ENCODE data around the gene PMF1.
"Not testable (repeated sequence)": the region's sequence is repeated elsewhere in the genome, so short reads cannot be mapped to it uniquely, and the experiment has no call there.

Gene PMF1, protein sequence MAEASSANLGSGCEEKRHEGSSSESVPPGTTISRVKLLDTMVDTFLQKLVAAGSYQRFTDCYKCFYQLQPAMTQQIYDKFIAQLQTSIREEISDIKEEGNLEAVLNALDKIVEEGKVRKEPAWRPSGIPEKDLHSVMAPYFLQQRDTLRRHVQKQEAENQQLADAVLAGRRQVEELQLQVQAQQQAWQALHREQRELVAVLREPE

DNA sequence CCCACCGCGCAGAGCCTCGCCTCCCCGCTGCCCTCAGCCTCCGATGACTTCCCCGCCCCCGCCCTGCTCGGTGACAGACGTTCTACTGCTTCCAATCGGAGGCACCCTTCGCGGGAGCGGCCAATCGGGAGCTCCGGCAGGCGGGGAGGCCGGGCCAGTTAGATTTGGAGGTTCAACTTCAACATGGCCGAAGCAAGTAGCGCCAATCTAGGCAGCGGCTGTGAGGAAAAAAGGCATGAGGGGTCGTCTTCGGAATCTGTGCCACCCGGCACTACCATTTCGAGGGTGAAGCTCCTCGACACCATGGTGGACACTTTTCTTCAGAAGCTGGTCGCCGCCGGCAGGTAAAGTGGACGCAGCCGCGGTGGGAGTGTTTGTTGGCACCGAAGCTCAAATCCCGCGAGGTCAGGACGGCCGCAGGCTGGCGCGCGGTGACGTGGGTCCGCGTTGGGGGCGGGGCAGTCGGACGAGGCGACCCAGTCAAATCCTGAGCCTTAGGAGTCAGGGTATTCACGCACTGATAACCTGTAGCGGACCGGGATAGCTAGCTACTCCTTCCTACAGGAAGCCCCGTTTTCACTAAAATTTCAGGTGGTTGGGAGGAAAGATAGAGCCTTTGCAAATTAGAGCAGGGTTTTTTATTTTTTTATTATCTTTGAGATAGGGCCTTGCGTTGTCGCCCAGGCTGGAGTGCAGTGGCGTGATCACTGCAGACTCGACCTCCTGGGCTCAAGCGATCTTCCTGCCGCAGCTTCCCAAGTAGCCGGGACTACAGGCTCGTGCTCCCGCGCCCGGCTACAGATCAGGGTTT, at the start of gene PMF1:
Gene PMF1, plus strand, starts transcription at position 175 of the 811 bp plus-strand sequence. Its CDS starts 9 bp downstream, at position 184.
- peak; percentile 98 for DNase-seq

DNA sequence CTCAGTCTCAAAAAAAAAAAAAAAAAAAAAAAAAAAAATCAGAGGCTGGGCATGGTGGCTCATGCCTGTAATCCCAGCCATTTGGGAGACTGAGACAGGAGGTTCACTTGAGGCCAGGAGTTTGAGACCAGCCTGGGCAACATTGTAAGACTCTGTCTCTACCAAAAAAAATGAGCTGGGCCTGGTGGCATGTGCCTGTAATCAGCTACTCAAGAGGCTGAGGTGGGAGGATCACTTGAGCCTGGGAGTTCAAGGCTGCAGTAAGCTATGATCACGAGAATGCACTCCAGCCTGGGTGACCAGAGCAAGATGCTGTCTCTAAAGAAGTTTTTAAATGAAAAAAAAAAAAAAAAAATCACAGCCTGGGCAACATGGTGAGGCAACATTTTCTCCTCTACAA, 49.1 kb upstream of the PMF1 start:
- no peak for DNase-seq

DNA sequence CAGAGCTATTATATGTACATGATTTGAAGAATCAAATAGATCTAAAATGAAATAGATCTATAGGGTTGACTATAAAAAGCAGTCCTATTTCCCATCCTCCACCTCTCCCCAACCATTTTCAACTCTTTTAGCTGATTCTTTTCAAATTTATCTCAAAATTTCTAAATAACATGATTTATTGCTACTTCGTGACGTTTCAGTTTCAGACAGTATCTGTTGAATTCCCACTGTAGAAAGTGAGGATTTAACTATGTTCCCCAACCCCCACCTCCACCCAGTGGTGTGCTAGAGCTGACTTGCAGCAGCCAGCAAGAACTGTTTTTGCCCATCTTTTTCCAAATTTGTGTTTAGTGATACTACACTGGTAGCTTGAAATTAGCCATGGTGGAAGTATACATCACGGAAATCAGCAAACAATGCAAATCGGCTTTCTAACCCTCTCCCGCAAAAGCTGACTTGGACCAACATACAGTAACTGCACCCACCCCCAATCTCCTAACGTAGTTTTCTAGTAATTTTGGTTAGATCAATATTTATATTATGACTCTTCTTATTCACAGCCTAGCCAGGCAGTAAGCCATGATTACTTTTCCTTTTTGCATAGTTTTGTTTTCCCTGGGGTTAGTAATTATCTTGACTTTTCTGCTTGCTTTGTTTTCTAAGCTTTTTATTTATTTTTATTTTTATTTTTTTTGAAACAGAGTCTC, 48.5 kb upstream of the PMF1 start:
- DNase-seq = no peak

DNA sequence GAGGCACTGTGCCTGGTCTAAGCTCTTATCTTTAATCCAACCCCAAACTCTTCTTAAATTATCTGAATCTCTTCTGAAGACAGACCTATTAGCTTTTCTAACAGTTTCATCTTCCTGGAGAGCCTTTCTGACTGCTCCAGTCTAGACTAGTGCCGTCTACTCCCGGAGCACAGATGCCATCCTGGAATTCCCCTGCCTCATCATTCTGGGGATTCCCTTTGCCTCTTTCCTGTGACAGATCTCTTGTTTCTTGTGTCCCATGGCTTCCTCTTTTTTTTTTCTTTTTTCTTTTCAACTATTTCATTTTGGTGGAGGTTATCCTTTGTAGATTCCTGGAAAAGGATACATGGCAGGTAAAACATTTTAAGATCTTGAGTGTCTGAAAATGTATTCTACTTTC, 47.7 kb upstream of the PMF1 start:
- no peak for DNase-seq

DNA sequence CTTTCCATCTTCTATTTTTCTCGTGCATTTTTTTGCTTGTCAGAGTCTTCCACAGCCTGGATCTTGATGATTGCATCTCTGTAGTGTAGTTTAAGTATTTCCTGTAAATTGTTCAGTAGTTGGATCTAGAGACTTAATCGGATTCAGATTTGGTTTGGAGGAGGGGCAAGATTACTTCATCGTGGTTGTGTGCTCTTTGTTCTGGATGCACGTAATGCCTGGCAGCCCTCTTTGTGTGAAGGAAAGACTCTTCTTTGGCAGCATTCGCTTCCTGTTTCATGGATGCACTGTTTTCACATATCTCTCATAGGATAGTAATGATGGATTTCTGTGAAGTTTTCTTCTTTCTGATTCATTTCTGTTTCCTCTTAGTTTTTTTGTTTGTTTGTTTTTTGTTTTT, 45.3 kb upstream of the PMF1 start:
- DNase-seq = no peak

DNA sequence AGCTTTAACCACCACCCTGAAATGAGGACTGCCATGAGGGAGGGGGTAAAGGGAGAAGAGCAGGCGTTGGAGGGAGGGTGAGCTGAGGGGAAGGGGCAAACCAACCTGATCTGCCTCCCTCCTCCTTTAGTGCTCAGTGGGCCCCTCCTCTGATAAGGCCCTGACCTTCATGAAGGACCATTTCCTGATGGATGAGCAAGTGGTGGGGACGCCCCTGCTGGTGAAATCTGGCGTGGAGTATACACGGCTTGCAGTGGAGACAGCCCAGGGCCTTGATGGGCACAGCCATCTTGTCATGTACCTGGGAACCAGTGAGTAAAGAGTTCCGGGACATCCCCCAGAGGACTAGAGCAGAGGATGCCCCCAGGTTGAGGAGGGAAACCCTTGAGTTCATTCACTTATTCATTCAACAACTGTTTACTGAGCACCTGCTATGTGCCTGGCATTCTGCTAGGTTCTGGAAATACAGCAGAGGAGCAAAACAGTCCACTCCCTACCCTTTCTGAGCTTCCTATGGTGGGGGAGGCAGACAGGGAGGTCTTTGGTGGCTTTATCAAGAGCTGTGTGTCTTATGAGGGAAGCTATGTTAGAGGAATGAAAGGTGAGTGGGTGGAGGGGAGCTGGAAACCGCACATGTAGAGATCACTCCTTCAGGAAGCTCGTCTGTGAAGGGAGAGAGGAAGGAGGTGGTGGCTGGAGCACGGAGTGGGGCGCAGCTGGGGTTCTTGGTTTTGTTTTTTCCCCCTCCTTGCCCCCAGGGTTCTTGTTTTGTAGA, 39.9 kb upstream of the PMF1 start:
- no peak for DNase-seq

DNA sequence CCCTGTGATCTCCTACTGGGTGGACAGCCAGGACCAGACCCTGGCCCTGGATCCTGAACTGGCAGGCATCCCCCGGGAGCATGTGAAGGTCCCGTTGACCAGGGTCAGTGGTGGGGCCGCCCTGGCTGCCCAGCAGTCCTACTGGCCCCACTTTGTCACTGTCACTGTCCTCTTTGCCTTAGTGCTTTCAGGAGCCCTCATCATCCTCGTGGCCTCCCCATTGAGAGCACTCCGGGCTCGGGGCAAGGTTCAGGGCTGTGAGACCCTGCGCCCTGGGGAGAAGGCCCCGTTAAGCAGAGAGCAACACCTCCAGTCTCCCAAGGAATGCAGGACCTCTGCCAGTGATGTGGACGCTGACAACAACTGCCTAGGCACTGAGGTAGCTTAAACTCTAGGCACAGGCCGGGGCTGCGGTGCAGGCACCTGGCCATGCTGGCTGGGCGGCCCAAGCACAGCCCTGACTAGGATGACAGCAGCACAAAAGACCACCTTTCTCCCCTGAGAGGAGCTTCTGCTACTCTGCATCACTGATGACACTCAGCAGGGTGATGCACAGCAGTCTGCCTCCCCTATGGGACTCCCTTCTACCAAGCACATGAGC, 36.1 kb upstream of the PMF1 start:
- no peak for DNase-seq

DNA sequence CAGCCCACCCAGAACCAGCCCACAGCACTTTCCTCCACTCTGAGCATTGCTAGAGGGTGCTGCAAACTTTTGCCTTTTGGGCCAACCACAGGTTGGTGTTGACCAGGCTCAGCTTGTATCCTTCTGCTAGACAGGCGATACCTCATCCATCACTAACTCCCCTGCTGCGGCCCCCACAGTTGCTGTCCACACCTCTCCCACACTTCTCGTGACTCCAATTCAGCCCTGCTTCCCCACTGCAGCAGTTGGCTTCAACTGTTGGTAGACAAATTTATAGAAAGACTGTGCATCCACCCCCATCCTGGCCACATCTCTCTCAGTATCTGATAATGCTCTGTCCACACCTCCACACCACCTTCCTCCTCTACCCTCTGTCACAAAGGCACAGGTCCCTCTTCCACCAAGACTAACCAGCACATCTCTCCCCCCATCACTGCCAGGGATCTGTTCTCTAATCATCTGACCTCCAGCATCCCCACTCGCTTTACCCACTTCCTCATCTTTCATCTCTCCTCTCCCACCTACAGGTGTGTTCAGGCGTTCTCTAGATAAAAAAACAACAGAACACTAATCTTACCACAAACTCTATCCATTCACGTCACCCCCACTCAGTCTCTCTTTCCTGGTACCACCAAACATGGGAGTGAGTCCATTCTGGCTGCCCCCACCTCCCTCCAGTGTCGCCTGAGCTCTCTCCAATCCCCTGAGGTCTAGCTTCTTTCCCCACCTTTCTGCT, 34.7 kb upstream of the PMF1 start:
- DNase-seq = no peak

DNA sequence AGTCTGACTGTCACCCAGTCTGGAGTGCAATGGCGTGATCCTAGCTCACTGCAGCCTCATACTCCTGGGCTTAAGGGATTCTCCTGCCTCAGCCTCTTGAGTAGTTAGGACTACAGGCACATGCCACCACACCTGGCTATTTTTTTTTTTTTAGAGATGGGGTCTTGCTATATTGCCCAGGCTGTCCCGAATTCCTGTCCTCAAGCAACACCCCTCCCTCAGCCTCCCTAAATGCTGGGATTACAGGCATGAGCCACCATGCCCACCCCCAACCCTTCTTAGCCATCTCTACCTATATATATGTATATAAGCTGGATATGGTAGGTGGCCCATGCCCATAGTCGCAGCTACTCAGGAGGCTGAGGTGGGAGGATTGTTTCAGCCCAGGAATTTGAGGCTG, 32.3 kb upstream of the PMF1 start:
- no peak for DNase-seq

DNA sequence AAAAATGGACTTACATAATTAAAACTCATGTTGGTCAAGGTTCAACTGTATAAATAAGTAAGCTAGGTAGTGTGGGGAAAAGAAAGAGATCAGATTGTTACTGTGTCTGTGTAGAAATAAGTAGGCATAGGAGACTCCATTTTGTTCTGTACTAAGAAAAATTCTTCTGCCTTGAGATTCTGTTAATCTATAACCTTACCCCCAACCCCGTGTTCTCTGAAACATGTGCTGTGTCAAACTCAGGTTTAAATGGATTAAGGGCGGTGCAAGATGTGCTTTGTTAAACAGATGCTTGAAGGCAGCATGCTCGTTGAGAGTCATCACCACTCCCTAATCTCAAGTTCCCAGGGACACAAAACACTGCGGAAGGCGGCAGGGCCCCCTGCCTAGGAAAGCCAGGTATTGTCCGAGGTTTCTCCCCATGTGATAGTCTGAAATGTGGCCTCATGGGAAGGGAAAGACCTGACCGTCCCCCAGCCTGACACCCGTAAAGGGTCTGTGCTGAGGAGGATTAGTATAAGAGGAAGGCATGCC, 31.3 kb upstream of the PMF1 start:
- DNase-seq = not testable (repeated sequence)

DNA sequence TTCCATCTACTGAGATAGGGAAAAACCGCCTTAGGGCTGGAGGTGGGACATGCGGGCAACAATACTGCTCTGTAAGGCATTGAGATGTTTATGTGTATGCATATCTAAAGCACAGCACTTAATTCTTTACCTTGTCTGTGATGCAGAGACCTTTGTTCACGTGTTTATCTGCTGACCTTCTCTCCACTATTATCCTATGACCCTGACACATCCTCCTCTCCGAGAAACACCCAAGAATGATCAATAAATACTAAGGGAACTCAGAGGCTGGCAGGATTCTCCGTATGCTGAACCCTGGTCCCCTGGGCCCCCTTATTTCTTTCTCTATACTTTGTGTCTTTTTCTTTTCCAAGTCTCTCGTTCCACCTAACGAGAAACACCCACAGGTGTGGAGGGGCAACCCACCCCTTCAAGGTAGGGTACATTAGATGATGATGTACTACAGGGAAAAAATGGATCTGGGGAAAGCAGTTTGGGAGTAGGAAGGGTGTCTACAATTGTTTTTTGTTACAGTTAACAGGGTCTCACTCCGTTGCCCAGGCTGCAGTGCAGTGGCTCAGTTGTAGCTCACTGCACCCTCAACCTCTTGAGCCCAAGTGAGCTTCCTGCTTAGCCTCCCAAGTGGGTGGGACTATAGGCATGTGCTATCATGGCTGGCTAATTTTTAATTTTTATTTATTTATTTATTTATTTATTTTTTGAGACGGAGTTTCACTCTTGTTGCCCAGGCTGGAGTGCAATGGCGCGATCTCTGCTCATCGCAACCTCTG, 30.6 kb upstream of the PMF1 start:
- DNase-seq = not testable (repeated sequence)

DNA sequence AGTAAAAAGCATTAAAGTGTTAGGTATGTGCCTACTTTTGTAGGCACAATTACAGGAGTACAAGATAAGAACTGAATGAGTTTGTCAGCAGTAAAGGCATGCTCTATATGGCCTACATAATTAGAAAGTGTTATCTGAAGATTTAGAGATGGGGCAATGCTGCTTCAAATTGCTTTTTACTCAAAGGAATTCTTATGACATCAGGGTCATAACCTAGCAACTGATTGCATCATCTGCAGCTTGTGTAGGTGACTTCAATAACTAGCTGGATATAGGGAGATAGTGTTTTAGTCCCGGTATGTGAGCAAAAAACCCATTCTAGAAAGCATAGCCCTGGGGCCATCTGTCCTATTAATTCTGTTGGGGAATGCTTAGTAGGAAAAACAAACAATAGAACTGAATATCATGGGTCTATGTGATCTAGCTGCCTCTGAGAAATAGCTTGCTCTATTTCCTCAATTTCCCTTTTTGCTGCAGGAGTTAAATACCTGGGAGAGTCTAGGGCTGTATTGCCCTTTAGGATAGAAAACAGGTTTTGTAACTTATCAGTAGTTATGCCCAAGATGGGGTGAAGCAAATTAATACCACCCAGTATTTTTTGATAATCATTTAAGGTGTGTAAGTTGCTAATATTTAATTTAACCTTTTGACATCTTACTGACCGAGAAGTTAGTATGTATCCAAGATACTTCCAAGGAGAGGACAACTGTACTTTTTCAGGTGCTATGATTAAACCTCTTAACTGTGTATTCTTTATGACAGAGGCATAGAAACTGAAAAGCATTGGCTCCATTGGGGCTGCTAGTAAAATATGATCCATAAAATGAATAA, 26.2 kb upstream of the PMF1 start:
- DNase-seq = not testable (repeated sequence)

DNA sequence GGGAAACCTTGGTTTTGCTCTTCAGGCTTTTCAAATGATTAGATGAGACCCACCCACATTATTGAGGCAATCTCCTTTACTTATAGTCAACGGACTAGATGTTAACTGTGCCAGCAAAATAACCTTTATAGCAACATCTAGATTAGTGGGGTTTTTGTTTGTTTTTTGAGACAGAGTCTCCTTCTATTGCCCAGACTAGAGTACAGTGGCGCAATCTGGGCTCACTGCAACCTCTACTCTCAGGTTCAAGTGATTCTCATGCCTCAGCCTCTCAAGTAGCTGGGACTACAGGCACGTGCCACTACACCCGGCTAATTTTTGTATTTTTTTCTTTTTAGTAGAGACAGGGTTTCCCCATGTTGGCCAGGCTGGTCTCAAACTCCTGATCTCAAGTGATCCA, 22.5 kb upstream of the PMF1 start:
- DNase-seq = not testable (repeated sequence)

DNA sequence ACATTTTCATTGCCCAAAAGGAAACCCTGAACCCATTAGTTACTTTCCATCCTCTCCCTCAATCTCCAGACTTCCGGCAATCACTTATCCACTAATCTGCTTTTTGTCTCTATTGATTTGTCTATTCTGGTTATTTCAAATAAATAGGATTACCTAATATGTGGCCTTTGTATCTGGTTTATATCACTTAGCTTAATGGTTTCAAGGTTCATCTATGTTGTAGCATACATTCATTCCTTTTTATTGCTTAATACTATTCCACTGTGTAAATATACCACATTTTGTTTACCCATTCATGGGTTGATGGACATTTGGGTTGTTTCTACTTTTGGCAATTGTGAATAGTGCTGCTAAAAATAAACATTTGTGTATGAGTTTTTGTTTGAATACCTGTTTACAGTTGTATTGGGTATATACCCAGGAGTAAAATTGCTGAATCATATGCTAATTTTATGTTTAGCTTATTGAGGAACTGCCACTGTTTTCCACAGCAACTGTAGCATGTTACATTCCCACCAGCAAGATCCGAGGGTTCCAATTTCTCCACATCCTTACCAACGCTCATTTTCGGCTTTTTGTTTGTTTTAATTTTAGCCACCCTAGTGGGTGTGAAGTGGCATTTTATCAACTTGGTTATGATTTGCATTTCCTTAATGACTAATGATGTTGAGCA, 21.4 kb upstream of the PMF1 start:
- DNase-seq = no peak

DNA sequence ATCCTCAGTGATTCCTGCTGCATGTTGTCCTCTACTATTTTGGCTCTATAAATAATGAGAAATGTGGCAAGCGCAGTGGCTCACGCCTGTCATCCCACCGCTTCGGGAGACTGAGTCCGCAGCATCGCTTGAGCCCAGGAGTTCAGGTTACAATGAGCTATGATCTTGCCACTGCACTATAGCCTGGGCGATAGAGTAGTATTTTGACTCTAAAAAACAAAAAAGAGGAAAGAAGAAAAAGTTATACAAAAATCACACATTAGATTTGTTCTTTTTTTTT, 19.7 kb upstream of the PMF1 start:
- DNase-seq = no peak

DNA sequence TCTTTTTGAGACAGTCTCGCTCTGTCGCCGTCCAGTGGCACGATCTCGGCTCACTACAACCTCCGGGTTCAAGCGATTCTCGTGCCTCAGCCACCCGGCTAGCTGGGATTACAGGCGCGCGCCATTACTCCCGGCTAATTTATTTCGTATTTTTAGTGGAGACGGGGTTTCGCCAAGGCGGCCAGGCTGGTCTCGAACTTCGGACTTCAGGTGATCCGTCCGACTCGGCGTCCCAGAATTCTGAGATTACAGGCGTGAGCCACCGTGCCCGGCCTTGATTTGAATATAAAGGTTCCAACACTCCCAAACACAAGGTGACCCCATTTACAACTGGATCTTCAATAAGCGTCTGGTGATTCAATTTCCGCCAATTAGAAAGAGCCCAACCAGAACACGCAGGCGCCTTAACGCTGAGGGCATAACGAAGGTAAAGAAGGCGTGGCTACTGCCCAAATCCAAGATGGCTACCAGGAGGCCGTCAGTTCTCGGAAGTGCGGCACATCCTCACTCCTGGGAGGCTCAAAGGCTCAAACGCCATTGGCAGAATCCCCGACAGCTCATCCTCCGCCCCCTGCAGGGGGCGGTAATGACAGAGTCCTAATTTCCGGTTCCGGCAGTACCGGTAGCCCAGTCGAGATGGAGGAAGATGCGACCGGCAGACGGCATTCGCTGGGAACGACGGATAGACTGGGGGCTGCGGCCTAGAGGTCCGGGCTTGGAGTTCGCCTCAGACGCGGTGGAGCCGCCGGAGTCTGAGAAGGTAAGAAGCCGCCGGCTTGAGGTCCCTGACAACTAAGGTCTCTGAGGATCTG, 19.1 kb upstream of the PMF1 start, which contains the start of gene SLC25A44:
Gene SLC25A44, plus strand, starts transcription at position 617 of the 812 bp plus-strand sequence. CDS start 5,744 bp downstream, outside the sequence.
- peak; percentile 96 for DNase-seq

DNA sequence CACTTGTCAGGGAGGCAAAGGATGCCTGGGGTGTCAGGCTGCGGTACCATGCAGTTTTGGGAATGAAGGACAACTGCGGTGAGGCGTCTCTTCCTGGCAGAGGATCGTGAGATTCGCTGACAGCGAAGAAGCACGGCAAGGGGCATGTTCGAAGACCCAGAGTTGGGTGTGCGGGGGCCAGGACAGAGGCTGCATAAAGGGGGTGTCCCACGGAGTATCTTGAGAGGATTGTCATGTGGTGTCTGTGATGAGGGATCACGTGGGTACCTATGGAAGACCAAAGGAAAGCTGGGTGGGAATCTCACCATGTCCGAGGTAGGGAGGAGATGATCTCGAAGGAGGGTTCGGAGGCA, 18.5 kb upstream of the PMF1 start:
- no peak for DNase-seq

DNA sequence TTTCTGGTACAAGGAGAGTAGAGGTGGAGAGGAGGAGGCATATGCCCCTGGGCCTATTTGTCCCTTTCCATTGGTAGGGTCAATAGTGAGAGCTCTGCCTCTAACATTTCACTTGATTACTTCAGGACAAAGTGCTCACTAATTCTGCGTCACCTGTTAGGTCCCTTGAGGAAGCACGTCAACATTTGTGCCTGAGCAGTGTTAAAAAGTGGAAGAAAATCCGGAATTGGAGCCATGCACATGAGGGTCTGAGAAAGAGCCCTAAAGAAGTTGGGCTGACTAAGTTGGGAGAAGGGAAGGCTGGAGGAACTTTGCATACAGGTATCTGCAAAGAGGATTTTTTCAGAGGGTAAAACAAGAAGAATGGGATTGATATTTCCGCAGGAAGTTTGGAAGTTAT, 17.0 kb upstream of the PMF1 start:
- no peak for DNase-seq

DNA sequence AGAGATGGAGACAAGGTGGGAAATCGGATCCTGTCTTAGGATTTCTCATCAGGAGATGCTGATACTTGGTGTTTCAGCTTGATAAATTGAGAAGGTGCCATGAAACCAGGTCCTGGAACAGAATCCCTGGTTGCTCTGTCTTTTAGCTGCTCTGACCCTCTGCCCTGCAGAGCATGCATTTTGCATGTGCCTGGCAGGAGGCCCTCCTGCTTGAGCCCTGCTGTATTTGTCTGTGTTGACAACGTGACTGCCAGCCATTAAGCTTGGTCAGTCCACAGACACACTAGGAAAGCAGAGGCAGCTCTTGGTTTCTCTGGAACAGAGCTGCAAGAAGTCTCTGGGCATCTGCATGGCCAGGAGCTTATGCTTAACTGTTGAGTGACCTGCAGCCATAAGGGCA, 16.4 kb upstream of the PMF1 start:
- no peak for DNase-seq
